Measurements from ENCODE around the gene TSPAN13.

DNA sequence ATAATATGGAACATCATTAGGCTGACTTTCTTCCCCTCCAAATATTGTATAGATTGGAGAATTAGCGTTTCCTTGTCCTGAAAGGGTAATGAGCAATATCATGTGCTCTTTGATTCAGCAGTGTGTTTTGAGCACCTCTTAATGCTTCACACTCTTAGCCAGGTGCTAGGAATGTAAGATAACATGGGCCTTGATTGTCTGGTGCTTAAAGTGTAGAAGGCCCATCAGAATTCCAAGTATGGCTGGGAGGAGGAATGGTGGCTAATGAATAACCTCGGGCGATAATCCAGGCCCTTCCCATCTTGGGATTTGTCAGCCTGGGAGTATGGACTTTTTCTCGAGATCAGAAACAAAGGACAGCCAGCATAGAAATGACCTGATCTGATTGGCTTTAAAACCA, 8.6 kb downstream of the TSPAN13 start:
- no peak for TF ChIP-seq EZH2 (IDR thresholded peaks at IDR 0.05; ENCODE audit: low read length, missing control alignments)
- TF ChIP-seq, protein P1, sequence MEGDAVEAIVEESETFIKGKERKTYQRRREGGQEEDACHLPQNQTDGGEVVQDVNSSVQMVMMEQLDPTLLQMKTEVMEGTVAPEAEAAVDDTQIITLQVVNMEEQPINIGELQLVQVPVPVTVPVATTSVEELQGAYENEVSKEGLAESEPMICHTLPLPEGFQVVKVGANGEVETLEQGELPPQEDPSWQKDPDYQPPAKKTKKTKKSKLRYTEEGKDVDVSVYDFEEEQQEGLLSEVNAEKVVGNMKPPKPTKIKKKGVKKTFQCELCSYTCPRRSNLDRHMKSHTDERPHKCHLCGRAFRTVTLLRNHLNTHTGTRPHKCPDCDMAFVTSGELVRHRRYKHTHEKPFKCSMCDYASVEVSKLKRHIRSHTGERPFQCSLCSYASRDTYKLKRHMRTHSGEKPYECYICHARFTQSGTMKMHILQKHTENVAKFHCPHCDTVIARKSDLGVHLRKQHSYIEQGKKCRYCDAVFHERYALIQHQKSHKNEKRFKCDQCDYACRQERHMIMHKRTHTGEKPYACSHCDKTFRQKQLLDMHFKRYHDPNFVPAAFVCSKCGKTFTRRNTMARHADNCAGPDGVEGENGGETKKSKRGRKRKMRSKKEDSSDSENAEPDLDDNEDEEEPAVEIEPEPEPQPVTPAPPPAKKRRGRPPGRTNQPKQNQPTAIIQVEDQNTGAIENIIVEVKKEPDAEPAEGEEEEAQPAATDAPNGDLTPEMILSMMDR (conservative IDR thresholded peaks at IDR 0.05 in 1 of 2, IDR thresholded peaks at IDR 0.05 in 1 of 2; ENCODE audit: low read depth in 1 of 2, low read length in 2 of 2) = no peak
